Measurements from ENCODE around the gene VPS13D. TPM values are rescaled to one million over a fixed set of nuclear protein-coding genes. Genes with fewer than 3 reads are reported as not detected.
A peak's percentile ranks its signal among the peaks of the same experiment; 100 is the strongest.

The VPS13D gene
- total RNA-seq, 6 experiments from 2014 or later = 25.9 to 36.9 (median 30.8) TPM

DNA sequence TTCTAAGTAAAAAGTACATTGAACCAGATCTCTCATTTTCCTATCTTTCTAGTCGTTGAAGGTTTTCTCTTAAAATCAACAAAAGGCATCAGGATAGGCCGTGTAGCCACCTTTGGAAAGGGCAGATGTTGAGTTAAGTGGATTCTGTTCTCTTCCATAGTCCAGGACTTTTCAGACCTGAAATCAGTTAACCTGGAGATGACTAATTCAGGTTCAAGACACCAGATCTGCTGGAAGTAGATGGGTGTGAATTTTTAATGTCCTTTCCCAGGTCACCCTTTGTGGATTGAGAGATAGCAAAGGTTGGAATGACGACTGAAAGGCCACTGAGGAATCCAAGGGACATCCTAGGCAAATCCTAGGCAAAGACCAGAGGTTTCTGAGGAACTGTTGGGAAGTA, 215.4 kb downstream of the VPS13D start:
- Histone ChIP-seq H3K36me3 (no peaks in the 10 kb centered on the region), H3K27me3 (no peaks in the 10 kb centered on the region), H3K4me1 (peaks cover 0 to 29% (median 13%) of the 10 kb centered on the region in 4 donors), H3K9me3 (no peaks in the 10 kb centered on the region), H3K27ac (no peak overlapping the region), H3K4me3 (no peak overlapping the region)
- DNase-seq (no peak), ATAC-seq (no peak)
- TF ChIP-seq CTCF (IDR thresholded peaks at IDR 0.05) = no peak
- TF ChIP-seq POLR2A (IDR thresholded peaks at IDR 0.05) = no peak
- WGBS (ENCODE audit: insufficient coverage, low coverage, low lambda C conversion rate, missing lambda C conversion rate) = 80% methylated on average over 3 of the region's 3 CpGs
- intact Hi-C loops (cut with DNase I) = no loop called here

DNA sequence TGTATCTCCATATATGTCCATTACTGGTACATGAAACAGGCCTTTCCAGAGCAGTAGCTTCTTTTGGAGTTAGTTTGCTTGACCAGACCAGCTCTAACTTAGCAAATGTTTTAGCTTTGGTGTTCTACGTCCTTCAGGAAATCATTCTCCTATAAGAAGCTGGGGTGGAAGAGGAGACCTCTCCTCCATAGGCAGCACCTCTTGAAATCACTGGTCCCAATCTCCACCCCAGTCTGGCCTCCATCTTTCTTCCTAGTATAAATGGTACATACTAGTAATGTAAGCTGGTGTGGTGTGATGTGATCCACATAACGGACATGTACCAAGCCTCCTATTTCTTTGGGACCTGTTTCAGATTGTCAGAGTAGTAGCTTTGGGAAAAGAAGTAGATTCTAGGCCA, 216.8 kb downstream of the VPS13D start:
- ATAC-seq (no peak), DNase-seq (no peak)
- H3K36me3 ChIP-seq = no peaks in the 10 kb centered on the region
- H3K27me3 ChIP-seq = no peaks in the 10 kb centered on the region
- no peak for TF ChIP-seq CTCF (IDR thresholded peaks at IDR 0.05)
- no peak for TF ChIP-seq POLR2A (IDR thresholded peaks at IDR 0.05)
- H3K4me1 ChIP-seq = peaks cover 0 to 29% (median 13%) of the 10 kb centered on the region in 4 donors
- H3K27ac ChIP-seq = no peak overlapping the region
- intact Hi-C loops (cut with DNase I) = no loop called here
- no peaks in the 10 kb centered on the region for H3K9me3 ChIP-seq
- H3K4me3 ChIP-seq = no peak overlapping the region
- 91% methylated on average over 2 of the region's 2 CpGs for WGBS (ENCODE audit: insufficient coverage, low coverage, low lambda C conversion rate, missing lambda C conversion rate)

GRCh38 chr1:12447307-12447706, 217.5 kb downstream of the VPS13D start:
- peak overlapping the region in 1 of 3 donors; percentile 61 for H3K27ac ChIP-seq
- WGBS (ENCODE audit: insufficient coverage, low coverage, low lambda C conversion rate, missing lambda C conversion rate) = 72% methylated on average over 3 of the region's 3 CpGs
- no peak for DNase-seq
- no peak for TF ChIP-seq CTCF (IDR thresholded peaks at IDR 0.05)
- TF ChIP-seq POLR2A (IDR thresholded peaks at IDR 0.05) = no peak
- H3K4me3 ChIP-seq = no peak overlapping the region
- no peaks in the 10 kb centered on the region for H3K9me3 ChIP-seq
- H3K27me3 ChIP-seq = no peaks in the 10 kb centered on the region
- intact Hi-C loops (cut with DNase I) = no loop called here
- H3K36me3 ChIP-seq = no peaks in the 10 kb centered on the region
- peaks cover 0 to 30% (median 13%) of the 10 kb centered on the region in 4 donors for H3K4me1 ChIP-seq
- ATAC-seq = no peak

GRCh38 chr1:12447849-12448312, 218.1 kb downstream of the VPS13D start:
- peaks cover 0 to 36% (median 16%) of the 10 kb centered on the region in 4 donors for H3K4me1 ChIP-seq
- H3K27me3 ChIP-seq = no peaks in the 10 kb centered on the region
- intact Hi-C loops (cut with DNase I) = no loop called here
- no peaks in the 10 kb centered on the region for H3K9me3 ChIP-seq
- DNase-seq = no peak
- WGBS (ENCODE audit: insufficient coverage, low coverage, low lambda C conversion rate, missing lambda C conversion rate) = 72% methylated on average over 7 of the region's 7 CpGs
- no peak overlapping the region for H3K4me3 ChIP-seq
- TF ChIP-seq CTCF (IDR thresholded peaks at IDR 0.05) (no peak), POLR2A (IDR thresholded peaks at IDR 0.05) (no peak)
- H3K27ac ChIP-seq = peak overlapping the region in 1 of 3 donors; percentile 61
- ATAC-seq = peak in 3 of 4 donors; percentile 18 to 49 (median 28)
- H3K36me3 ChIP-seq = no peaks in the 10 kb centered on the region

Measured in right lobe of liver (tissue), 6 donors.